Measurements from ENCODE around the gene ABHD2. TPM values are rescaled to one million over a fixed set of nuclear protein-coding genes. Genes with fewer than 3 reads are reported as not detected.

ABHD2 gene
- total RNA-seq, 1 experiment from 2014 or later = 29.7 TPM

GRCh38 chr15:89066280-89066679 is 22.0 kb upstream of the ABHD2 start:
- POLR2A ChIA-PET = no interaction called here
- DNase-seq (ENCODE audit: low spot score) = no peak
- CTCF ChIA-PET = interaction anchor here (0.7 kb wide), 1 partner anchor 188 kb away, joined by 3 read pairs; no protein-coding TSS in a partner anchor
- Mint-ChIP-seq H3K27ac (no peak overlapping the region), H3K27me3 (ENCODE audit: low read depth) (peaks cover 2% of the 10 kb centered on the region; the same call in 1 of the 2 replicates), H3K36me3 (peaks cover 38% of the 10 kb centered on the region), H3K4me3 (no peak overlapping the region), H3K9me3 (peaks cover 46% of the 10 kb centered on the region), H3K4me1 (no peaks in the 10 kb centered on the region)
- no peak for ATAC-seq
- no peak for TF ChIP-seq JAZF1 (CRISPR knock-in tag; IDR thresholded peaks at IDR 0.05)
- TF ChIP-seq E2F5 (CRISPR knock-in tag; IDR thresholded peaks at IDR 0.05) = no peak
- TF ChIP-seq ZNF219 (CRISPR knock-in tag; IDR thresholded peaks at IDR 0.05; ENCODE audit: borderline replicate concordance) = no peak
- no peak for TF ChIP-seq IRF1 (CRISPR knock-in tag; IDR thresholded peaks at IDR 0.05)
- no peak for TF ChIP-seq ATF6 (CRISPR knock-in tag; IDR thresholded peaks at IDR 0.05)
- no peak for TF ChIP-seq HMGA2 (CRISPR knock-in tag; IDR thresholded peaks at IDR 0.05)
- no peak for TF ChIP-seq CDX4 (CRISPR knock-in tag; IDR thresholded peaks at IDR 0.05; ENCODE audit: borderline replicate concordance)
- no peak for TF ChIP-seq E2F4 (CRISPR knock-in tag; IDR thresholded peaks at IDR 0.05; ENCODE audit: borderline replicate concordance, low read depth)
- no peak for TF ChIP-seq TCF7 (CRISPR knock-in tag; IDR thresholded peaks at IDR 0.05; ENCODE audit: low read depth)
- no peak for TF ChIP-seq GRHL2 (CRISPR knock-in tag; IDR thresholded peaks at IDR 0.05; ENCODE audit: insufficient replicate concordance, severe bottlenecking)
- TF ChIP-seq ZNF512 (CRISPR knock-in tag; IDR thresholded peaks at IDR 0.05; ENCODE audit: borderline replicate concordance) = no peak
- TF ChIP-seq FOXP1 (CRISPR knock-in tag; IDR thresholded peaks at IDR 0.05; ENCODE audit: borderline replicate concordance) = no peak
- no peak for TF ChIP-seq ZNF281 (CRISPR knock-in tag; IDR thresholded peaks at IDR 0.05)
- no peak for TF ChIP-seq ETV6 (CRISPR knock-in tag; IDR thresholded peaks at IDR 0.05)
- TF ChIP-seq SMAD4 (CRISPR knock-in tag; IDR thresholded peaks at IDR 0.05) = no peak
- TF ChIP-seq ZNF317 (CRISPR knock-in tag; IDR thresholded peaks at IDR 0.05; ENCODE audit: borderline replicate concordance, low read depth) = no peak
- TF ChIP-seq ZNF532 (CRISPR knock-in tag; IDR thresholded peaks at IDR 0.05; ENCODE audit: borderline replicate concordance) = no peak
- no peak for TF ChIP-seq ZNF671 (CRISPR knock-in tag; IDR thresholded peaks at IDR 0.05)
